Activated naive CD8-positive, alpha-beta T cell treated with anti-CD3 and anti-CD28 coated beads, Interleukin-2, amount 50 U/mL, for 24 hours (primary cell): ENCODE data around the gene PAX3.

Experiments
- ATAC-seq: fragments of 150-1000 bp; cut with Tn5 transposase; one replicate; pipeline ENCODE4 v1.10.0; 2021
- DNase-seq: peaks from one replicate; pipeline ENCODE4 v3.0.0; 2021
- H3K27ac Mint-ChIP-seq: one replicate; pipeline ENCODE4 v1.8.0; 2021; ENCODE audit warnings: mild to moderate bottlenecking, mixed read lengths
- H3K27me3 Mint-ChIP-seq: one replicate; pipeline ENCODE4 v1.8.0; 2021; ENCODE audit warnings: mixed read lengths
- H3K36me3 Mint-ChIP-seq: one replicate; pipeline ENCODE4 v1.8.0; 2021; ENCODE audit warnings: low read depth, mixed read lengths
- H3K4me1 Mint-ChIP-seq: one replicate; pipeline ENCODE4 v1.8.0; 2021; ENCODE audit warnings: mixed read lengths
- H3K4me3 Mint-ChIP-seq: one replicate; pipeline ENCODE4 v1.8.0; 2021; ENCODE audit warnings: mild to moderate bottlenecking, moderate library complexity, mixed read lengths
- H3K9me3 Mint-ChIP-seq: one replicate; pipeline ENCODE4 v1.8.0; 2021; ENCODE audit warnings: mixed read lengths

PAX3 gene

DNA sequence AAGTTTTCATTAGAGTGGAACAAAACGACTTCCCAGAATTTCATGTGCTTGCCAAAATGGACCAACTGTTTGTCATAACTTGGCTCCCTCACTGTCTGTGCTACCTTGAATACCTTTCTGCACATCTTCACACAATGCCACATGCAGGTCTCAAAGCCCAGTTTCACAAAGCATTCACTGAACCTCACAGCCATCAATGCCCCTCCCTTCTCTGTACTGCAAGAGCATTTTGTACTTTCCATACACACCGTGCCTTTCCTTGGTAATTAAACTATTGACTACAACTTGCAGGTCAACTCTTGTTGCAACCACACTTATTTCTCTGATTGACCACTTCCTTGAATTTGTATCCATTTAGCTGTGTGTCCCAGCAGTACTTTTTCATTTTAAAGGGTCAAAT, 50.5 kb downstream of the PAX3 start:
- H3K4me3 Mint-ChIP-seq = no peak overlapping the region
- H3K36me3 Mint-ChIP-seq = no peaks in the 10 kb centered on the region
- H3K4me1 Mint-ChIP-seq = no peaks in the 10 kb centered on the region
- H3K27ac Mint-ChIP-seq = no peak overlapping the region
- ATAC-seq (no peak), DNase-seq (no peak)
- H3K9me3 Mint-ChIP-seq = no peaks in the 10 kb centered on the region
- peaks cover 1% of the 10 kb centered on the region for H3K27me3 Mint-ChIP-seq

DNA sequence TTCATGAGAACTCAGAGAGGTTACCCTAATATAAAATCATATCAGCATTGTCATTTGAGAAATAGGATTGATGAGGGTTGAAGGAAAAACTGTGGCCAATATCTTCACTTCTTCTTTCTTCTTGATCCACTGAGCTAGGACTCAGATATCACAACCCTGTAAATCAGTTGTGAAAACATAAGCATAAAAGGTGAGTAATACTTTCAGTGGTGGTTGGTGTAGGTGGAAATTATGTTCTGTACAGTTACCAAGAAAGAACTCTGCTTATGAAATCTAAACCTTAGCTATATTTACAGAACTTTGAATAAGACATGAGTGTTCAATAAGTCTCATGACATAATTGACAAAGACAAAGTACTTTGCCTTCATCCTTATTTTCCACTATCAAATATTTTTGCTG, 56.3 kb downstream of the PAX3 start:
- peaks cover 2% of the 10 kb centered on the region for H3K4me1 Mint-ChIP-seq
- DNase-seq = no peak
- H3K27me3 Mint-ChIP-seq = peaks cover 30% of the 10 kb centered on the region
- H3K27ac Mint-ChIP-seq = no peak overlapping the region
- ATAC-seq = peak; percentile 28
- H3K9me3 Mint-ChIP-seq = no peaks in the 10 kb centered on the region
- no peak overlapping the region for H3K4me3 Mint-ChIP-seq
- H3K36me3 Mint-ChIP-seq = no peaks in the 10 kb centered on the region

DNA sequence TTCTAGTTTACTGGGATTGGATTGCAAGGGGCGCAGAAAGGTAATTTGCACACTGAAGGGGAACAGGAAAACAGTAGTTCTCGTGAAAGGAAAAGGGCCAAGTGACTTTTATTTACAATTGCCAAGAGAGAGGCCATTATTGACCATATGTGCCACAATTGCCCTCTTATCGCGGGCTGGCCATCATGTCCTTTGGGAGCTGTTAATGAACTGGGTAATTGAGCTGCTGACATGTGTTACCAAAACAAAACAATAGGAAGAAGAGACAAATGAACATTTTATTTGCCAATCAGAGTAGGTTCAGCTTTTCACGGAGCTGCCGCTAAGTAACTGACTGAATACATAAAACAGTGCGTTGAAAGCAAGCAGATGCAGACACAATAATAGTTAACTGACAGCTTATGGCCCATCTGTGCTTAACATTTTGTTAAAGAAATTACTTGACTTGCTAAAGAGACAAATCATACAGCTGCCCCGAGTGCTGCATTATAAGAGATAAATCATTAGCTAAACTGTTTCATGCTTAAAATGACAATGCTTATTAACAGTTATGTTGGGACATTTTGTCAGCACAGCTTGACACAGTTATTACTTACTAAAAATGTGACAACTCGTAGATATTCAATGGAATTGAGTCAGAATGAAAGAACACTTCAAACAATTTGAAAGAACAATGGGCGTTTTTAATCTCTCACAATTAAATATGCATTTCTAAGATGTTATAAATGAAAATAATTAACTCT, 57.5 kb downstream of the PAX3 start:
- H3K36me3 Mint-ChIP-seq = no peaks in the 10 kb centered on the region
- peaks cover 30% of the 10 kb centered on the region for H3K27me3 Mint-ChIP-seq
- DNase-seq (no peak), ATAC-seq (no peak)
- no peak overlapping the region for H3K27ac Mint-ChIP-seq
- H3K9me3 Mint-ChIP-seq = no peaks in the 10 kb centered on the region
- peaks cover 2% of the 10 kb centered on the region for H3K4me1 Mint-ChIP-seq
- no peak overlapping the region for H3K4me3 Mint-ChIP-seq

DNA sequence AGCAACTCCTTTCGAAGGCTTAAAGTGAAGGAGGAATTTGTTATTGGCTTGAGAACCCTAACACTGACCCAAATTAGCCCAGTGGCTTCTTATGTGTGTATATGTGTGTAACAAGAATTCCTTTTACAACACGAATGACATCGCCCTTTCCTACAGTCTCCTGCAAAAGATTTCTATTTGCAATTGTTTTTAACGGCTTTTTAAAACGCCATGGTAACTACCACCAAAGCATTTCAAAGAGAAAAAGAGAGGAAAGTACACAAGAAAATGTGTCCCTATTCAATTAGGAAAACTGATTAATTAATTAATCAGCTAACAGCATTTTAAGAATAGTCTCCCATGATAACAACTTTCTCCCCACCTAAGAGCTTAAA, 58.1 kb downstream of the PAX3 start:
- H3K36me3 Mint-ChIP-seq = no peaks in the 10 kb centered on the region
- H3K27me3 Mint-ChIP-seq = peaks cover 28% of the 10 kb centered on the region
- H3K27ac Mint-ChIP-seq = no peak overlapping the region
- no peak for DNase-seq
- peaks cover 2% of the 10 kb centered on the region for H3K4me1 Mint-ChIP-seq
- H3K9me3 Mint-ChIP-seq = no peaks in the 10 kb centered on the region
- no peak for ATAC-seq
- no peak overlapping the region for H3K4me3 Mint-ChIP-seq

DNA sequence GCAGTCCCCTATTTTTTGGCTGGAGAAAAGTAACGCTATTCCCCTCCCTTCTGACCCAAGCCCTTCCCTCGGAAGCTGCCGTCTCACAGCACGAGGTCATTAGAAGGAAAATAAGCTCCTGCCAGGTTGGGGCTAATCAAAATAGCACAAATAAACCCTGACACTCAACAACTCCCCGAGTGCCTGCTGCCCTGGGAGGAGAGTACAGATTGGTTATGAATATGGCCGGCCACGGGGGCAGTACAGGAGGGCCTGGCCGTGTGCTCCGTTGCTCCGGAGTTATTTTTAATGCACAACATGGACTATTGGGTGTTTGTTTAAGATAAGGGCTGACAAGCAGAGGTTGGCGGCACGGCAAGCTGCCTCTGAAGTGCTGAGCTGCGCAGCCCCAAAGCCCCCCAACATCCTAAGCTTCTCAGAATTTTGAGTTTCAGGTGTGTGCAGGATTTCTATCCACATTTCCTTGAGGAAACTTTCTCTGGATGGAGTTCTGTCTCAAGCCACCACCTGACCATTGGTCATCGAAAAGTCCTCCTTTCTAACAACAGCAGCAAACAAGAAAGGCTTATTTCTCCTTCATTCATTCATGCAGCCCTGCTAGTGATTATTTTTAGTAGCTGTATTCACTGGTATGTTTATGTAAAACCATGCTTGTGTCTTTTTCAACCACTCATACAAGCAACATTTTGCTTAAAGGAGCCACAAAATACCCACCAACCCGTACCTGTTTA, 58.7 kb downstream of the PAX3 start:
- no peak for ATAC-seq
- Mint-ChIP-seq H3K27ac (no peak overlapping the region), H3K4me3 (no peak overlapping the region)

DNA sequence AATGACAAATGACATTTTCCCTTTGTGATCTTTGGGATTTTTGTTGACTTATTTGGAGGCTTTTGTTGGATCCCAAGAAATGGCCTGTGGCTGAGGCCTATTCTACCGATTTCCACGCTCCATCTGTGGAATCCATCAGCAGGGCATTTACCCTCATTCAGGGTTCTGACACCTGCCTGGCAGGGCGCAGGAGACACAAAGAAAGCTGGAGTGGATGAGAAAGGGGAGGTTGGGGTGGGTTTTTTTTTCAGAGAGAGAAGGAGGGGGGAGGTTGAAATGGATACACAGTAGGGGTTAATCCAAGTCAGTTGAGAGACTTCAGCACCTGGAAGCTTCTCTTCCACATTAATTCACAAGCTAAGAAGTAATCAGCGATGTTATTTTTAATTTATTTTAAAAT, 59.7 kb downstream of the PAX3 start:
- Mint-ChIP-seq H3K4me3 (no peak overlapping the region), H3K9me3 (no peaks in the 10 kb centered on the region), H3K4me1 (peaks cover 2% of the 10 kb centered on the region), H3K36me3 (no peaks in the 10 kb centered on the region), H3K27ac (no peak overlapping the region), H3K27me3 (peaks cover 28% of the 10 kb centered on the region)
- no peak for ATAC-seq
- no peak for DNase-seq

More for the DNA sequence above, 58.7 kb downstream of the PAX3 start:
- Mint-ChIP-seq H3K4me1 (peaks cover 2% of the 10 kb centered on the region), H3K36me3 (no peaks in the 10 kb centered on the region), H3K27me3 (peaks cover 28% of the 10 kb centered on the region), H3K9me3 (no peaks in the 10 kb centered on the region)
- DNase-seq = no peak

DNA sequence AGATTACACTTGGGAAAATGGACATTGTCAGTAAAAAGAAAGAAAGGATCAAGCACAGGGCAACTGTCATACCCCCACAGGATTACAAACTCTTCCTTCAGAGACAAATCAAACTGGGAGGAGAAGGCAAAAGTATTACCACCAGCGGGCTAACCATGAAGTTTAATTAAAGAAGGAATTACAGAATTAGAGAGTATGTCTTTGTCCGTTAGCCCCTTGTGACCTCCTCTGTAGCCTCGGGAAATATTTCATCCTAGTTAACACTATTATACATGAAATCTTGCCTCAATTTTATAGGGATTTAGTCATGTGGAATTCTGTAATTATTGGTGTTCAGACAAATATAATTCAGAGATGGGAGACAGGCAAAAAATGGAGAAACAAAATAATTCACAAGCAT, 60.7 kb downstream of the PAX3 start:
- no peak overlapping the region for H3K4me3 Mint-ChIP-seq
- no peak overlapping the region for H3K27ac Mint-ChIP-seq
- H3K4me1 Mint-ChIP-seq = peaks cover 2% of the 10 kb centered on the region
- H3K27me3 Mint-ChIP-seq = peaks cover 28% of the 10 kb centered on the region
- H3K36me3 Mint-ChIP-seq = no peaks in the 10 kb centered on the region
- DNase-seq (no peak), ATAC-seq (no peak)
- H3K9me3 Mint-ChIP-seq = no peaks in the 10 kb centered on the region

DNA sequence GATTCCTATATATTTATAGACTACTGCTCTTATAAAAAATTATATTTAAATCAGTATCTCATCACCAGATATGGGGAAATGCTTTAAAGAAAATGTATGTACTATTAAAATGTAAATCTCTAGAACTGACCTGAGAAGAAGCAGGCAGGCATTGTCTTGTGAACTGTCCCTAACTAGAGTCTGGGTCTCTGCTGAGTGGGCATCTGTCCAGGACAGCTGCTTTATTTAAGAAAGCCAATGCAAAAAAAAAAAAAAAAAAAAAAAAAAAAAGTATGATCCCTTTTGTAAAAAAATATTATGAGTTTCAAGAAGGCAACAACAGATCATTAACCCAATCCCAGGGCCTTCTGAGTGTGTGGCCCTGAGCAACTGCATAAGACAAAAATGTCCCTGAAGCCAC, 66.0 kb downstream of the PAX3 start:
- Mint-ChIP-seq H3K9me3 (no peaks in the 10 kb centered on the region), H3K36me3 (no peaks in the 10 kb centered on the region), H3K4me1 (no peaks in the 10 kb centered on the region), H3K27ac (no peak overlapping the region), H3K4me3 (no peak overlapping the region), H3K27me3 (peaks cover 6% of the 10 kb centered on the region)
- ATAC-seq = no peak
- no peak for DNase-seq

DNA sequence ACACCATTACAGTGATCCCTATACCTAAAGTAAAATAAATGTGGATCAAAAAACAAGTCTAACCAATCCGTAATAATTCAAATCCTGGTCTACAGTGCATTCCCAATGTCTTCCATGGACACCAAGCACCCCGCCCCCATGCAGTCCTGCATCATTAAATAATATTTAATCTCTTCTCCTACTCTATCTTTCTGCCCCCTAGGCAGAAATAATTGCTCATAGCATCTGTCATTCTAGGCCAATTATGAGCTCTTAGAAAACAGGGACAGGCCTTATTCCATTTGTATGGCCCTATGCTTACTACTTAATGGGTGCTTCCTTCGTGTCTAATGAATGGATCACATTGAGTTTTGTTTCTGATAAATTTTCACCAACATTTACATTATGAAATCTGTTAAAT, 66.4 kb downstream of the PAX3 start:
- Mint-ChIP-seq H3K36me3 (no peaks in the 10 kb centered on the region), H3K27me3 (peaks cover 5% of the 10 kb centered on the region), H3K9me3 (no peaks in the 10 kb centered on the region), H3K4me1 (no peaks in the 10 kb centered on the region), H3K4me3 (no peak overlapping the region), H3K27ac (no peak overlapping the region)
- DNase-seq (no peak), ATAC-seq (no peak)

DNA sequence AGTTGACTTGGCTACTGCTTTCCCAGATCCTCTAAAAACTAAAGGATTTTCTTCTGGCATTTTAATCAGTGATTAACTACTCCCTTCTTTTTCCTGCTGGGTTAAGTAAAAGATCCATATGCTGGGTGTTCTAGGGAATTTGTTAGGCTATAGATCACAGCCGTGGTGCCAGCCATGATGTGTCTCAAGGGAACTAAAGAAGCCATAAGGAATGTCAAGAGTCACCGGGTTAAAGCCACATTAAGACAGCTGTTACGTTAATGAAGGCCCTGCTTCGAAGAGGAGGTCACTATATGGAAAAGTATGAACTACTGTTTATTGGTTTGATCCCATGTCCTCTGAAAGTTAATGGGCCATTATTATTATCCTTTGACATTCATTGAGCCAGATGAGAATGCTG, 70.7 kb downstream of the PAX3 start:
- H3K4me1 Mint-ChIP-seq = no peaks in the 10 kb centered on the region
- no peaks in the 10 kb centered on the region for H3K9me3 Mint-ChIP-seq
- ATAC-seq = no peak
- peaks cover 5% of the 10 kb centered on the region for H3K27me3 Mint-ChIP-seq
- no peak for DNase-seq
- H3K36me3 Mint-ChIP-seq = no peaks in the 10 kb centered on the region
- no peak overlapping the region for H3K4me3 Mint-ChIP-seq
- no peak overlapping the region for H3K27ac Mint-ChIP-seq

DNA sequence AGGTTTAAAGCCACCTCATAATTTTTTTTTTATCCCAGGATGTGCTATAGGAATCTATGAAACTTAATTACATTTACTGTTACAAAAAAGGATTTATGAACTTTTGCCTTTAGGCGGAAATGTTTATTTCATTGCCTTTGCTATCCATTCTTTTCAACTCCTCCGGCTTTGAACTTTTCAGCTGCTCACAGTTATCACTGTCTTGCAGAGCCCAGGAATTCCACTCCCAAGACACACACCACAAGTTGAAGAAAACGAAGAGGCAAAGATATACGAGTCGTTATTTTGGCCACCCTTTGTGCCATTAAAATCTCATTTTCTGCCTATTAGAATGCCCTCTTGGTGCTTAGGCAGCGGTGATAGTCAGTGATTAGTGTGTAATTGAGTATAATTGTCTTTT, 80.0 kb downstream of the PAX3 start:
- no peak for ATAC-seq
- Mint-ChIP-seq H3K36me3 (no peaks in the 10 kb centered on the region), H3K9me3 (no peaks in the 10 kb centered on the region), H3K4me1 (no peaks in the 10 kb centered on the region), H3K27ac (no peak overlapping the region), H3K4me3 (no peak overlapping the region), H3K27me3 (peaks cover 2% of the 10 kb centered on the region)
- DNase-seq = no peak

DNA sequence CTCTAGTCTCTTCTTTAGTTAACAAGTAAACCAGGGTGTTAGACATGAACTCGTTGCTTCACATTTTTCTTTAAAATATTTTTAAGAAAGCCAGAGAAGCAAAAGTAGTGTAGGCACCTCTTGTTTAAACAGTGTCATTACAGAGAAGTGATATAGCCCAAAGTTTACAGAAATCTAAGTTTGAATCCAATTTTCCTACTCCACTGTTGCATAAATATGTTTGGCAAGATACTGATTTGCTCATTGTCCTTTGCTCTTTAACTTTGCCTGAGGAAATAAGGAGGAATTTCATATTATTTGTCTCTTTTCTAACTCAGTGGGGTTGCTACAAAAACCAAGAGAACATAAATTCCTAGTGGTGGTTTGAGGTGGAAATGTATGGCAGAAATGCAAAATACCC, 81.1 kb downstream of the PAX3 start:
- H3K27me3 Mint-ChIP-seq = peaks cover 3% of the 10 kb centered on the region

DNA sequence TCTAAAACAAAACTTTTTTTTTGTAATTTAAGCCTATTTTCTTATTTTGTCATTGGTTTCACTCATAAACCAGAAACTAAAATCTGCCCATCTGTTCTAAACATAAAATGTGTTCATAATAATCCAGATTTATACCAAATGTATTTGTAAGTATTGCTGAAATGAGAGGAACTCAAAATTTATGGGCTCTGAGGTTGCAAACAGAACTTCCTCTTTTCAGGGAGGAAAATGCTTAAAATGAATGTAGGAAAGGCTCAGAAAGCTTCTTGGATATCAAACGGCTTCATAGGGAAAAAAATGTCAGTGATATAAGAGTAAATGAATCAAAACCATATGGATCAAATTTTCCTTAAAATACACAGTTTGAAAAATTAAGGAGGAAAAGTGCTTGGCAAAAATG, 83.9 kb downstream of the PAX3 start:
- Mint-ChIP-seq H3K9me3 (no peaks in the 10 kb centered on the region), H3K27ac (no peak overlapping the region), H3K36me3 (no peaks in the 10 kb centered on the region), H3K4me1 (no peaks in the 10 kb centered on the region), H3K27me3 (peaks cover 3% of the 10 kb centered on the region), H3K4me3 (no peak overlapping the region)
- DNase-seq = no peak
- ATAC-seq = no peak

More for the DNA sequence above, 81.1 kb downstream of the PAX3 start:
- no peak overlapping the region for H3K4me3 Mint-ChIP-seq
- DNase-seq (no peak), ATAC-seq (no peak)
- H3K27ac Mint-ChIP-seq = no peak overlapping the region
- no peaks in the 10 kb centered on the region for H3K4me1 Mint-ChIP-seq
- H3K9me3 Mint-ChIP-seq = no peaks in the 10 kb centered on the region
- H3K36me3 Mint-ChIP-seq = no peaks in the 10 kb centered on the region

DNA sequence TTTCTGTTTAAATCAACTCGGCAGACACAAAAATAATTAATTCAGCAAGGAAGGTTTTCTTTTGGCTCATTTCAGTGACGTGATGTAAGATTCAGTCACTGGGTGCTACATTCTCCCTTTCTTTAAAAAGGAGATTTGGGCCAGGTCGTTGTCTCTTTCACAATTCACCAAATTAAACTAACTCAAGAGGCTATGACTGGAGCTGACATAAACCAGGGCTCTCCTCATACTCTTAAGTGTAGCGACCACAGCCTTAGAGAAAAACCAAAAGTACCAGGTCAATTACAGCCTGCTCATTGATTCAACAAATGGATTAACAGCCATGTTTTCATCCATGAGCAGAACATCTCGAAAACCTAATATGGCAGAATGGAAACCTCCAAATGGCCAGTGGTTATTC, 85.7 kb downstream of the PAX3 start:
- Mint-ChIP-seq H3K27me3 (peaks cover 3% of the 10 kb centered on the region), H3K4me1 (no peaks in the 10 kb centered on the region), H3K36me3 (no peaks in the 10 kb centered on the region), H3K27ac (no peak overlapping the region), H3K9me3 (no peaks in the 10 kb centered on the region), H3K4me3 (no peak overlapping the region)
- no peak for DNase-seq
- ATAC-seq = no peak

DNA sequence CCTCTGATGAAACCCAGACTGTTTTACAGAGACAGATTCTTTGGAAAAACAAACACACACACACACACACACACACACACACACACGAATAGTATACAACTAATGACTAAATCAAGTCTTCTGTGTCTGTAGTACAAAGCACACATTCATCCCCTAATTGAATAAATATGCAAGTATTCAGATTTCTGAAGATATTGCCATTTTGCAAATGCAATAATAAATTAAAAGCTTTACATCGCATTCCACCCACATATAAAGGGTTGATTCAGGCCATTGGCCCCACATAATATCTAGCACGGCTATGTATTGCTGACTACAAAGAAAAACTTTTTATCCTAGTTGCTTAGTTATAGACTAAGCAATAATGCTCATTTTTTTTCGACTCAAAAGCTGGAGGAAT, 86.2 kb downstream of the PAX3 start:
- no peaks in the 10 kb centered on the region for H3K9me3 Mint-ChIP-seq
- H3K4me1 Mint-ChIP-seq = no peaks in the 10 kb centered on the region
- H3K27ac Mint-ChIP-seq = no peak overlapping the region

More for the DNA sequence above, 86.2 kb downstream of the PAX3 start:
- no peak overlapping the region for H3K4me3 Mint-ChIP-seq
- H3K36me3 Mint-ChIP-seq = no peaks in the 10 kb centered on the region
- ATAC-seq = no peak
- no peak for DNase-seq
- peaks cover 3% of the 10 kb centered on the region for H3K27me3 Mint-ChIP-seq
